Liver (tissue), 9 donors: ENCODE results near the gene MYO18A. TPM values are rescaled to one million over a fixed set of nuclear protein-coding genes. Genes with fewer than 3 reads are reported as not detected.

Experiments
- DNase-seq: peaks from one replicate; pipeline ENCODE4 v3.0.0-alpha.2; 2017; ENCODE audit warnings: low spot score
- H3K27ac ChIP-seq, 2 donors: one replicate each; pipeline ENCODE4 v1.7.0; 2013; ENCODE audit warnings: inconsistent platforms in 2 of 2, low read length in 2 of 2, control low read depth in 1 of 2, low read depth in 1 of 2, mild to moderate bottlenecking in 1 of 2
- H3K27me3 ChIP-seq, 4 donors: one replicate each; pipeline versions ENCODE4 v1.6.1 to v1.7.0; 2013; ENCODE audit warnings: low read length in 3 of 4, inconsistent platforms in 1 of 4, mild to moderate bottlenecking in 1 of 4, moderate library complexity in 1 of 4; ENCODE audit not compliant: control insufficient read depth in 4 of 4, insufficient read depth in 4 of 4
- H3K36me3 ChIP-seq, 4 donors: one replicate each; pipeline versions ENCODE4 v1.6.1 to v1.7.0; 2013; ENCODE audit warnings: low read length in 3 of 4, mild to moderate bottlenecking in 3 of 4, low read depth in 1 of 4, moderate library complexity in 1 of 4; ENCODE audit not compliant: control insufficient read depth in 4 of 4, insufficient read depth in 3 of 4
- H3K4me1 ChIP-seq, 4 donors: one replicate each; pipeline versions ENCODE4 v1.6.1 to v1.7.0; 2013; ENCODE audit warnings: low read length in 3 of 4, mild to moderate bottlenecking in 3 of 4, moderate library complexity in 1 of 4; ENCODE audit not compliant: control insufficient read depth in 4 of 4, insufficient read depth in 4 of 4
- H3K4me3 ChIP-seq, 3 donors: one replicate each; pipeline versions ENCODE4 v1.6.1 to v1.7.0; 2013; ENCODE audit warnings: low read length in 3 of 3, control low read depth in 1 of 3, low read depth in 1 of 3, mild to moderate bottlenecking in 1 of 3
- H3K9ac ChIP-seq, 2 donors: one replicate each; pipeline ENCODE4 v1.7.0; 2013; ENCODE audit warnings: low read length in 2 of 2, mild to moderate bottlenecking in 2 of 2, moderate library complexity in 2 of 2, control low read depth in 1 of 2, low read depth in 1 of 2
- H3K9me3 ChIP-seq, 4 donors: one replicate each; pipeline versions ENCODE4 v1.6.1 to v1.7.0; 2013; ENCODE audit warnings: low read length in 3 of 4; ENCODE audit not compliant: control insufficient read depth in 4 of 4
- FOXA1 ChIP-seq: IDR thresholded peaks from 2 replicates; pipeline ENCODE4 v1.6.1; 2016; ENCODE audit warnings: antibody characterized with exemption
- FOXA2 ChIP-seq: IDR thresholded peaks from 2 replicates; pipeline ENCODE4 v1.6.1; 2016; ENCODE audit warnings: antibody characterized with exemption
- GABPA ChIP-seq, 2 donors: IDR thresholded peaks in 1 of 2; conservative IDR thresholded peaks in 1 of 2; 2 replicates each; pipeline ENCODE4 v1.6.1; 2016; ENCODE audit warnings: antibody characterized with exemption in 2 of 2, mild to moderate bottlenecking in 1 of 2, moderate library complexity in 1 of 2
- HNF4A ChIP-seq, 2 donors: conservative IDR thresholded peaks; 2 replicates each; pipeline ENCODE4 v1.6.1; 2016; ENCODE audit warnings: antibody characterized with exemption in 2 of 2, mild to moderate bottlenecking in 2 of 2
- HNF4G ChIP-seq: IDR thresholded peaks from 2 replicates; pipeline ENCODE4 v1.6.1; 2016; ENCODE audit warnings: antibody characterized with exemption
- NR2F2 ChIP-seq: IDR thresholded peaks from 2 replicates; pipeline ENCODE4 v1.6.1; 2016; ENCODE audit warnings: antibody characterized with exemption
- RAD21 ChIP-seq, 2 donors: IDR thresholded peaks; 2 replicates each; pipeline ENCODE4 v1.6.1; 2016; ENCODE audit warnings: antibody characterized with exemption in 2 of 2, mild to moderate bottlenecking in 2 of 2
- RXRA ChIP-seq, 2 donors: IDR thresholded peaks; 2 replicates each; pipeline ENCODE4 v1.6.1; 2017 to 2018; ENCODE audit warnings: antibody characterized with exemption in 2 of 2, mild to moderate bottlenecking in 1 of 2
- SP1 ChIP-seq: IDR thresholded peaks from 2 replicates; pipeline ENCODE4 v1.6.1; 2018; ENCODE audit warnings: antibody characterized with exemption, mild to moderate bottlenecking
- YY1 ChIP-seq: IDR thresholded peaks from 2 replicates; pipeline ENCODE4 v1.6.1; 2016; ENCODE audit warnings: antibody characterized with exemption, mild to moderate bottlenecking
- WGBS: extraction: QIAGEN DNeasy Blood & Tissue Kit; methylation state at CpG from one replicate; pipeline ENCODE4 v1.1.7; 2013; 5-methylcytosine and 5-hydroxymethylcytosine counted together
- polyA plus RNA-seq, 2 donors: library from polyadenylated mRNA; stranded (reverse) in 1 of 2; unstranded in 1 of 2; fragments of 200-250 nt in 1 of 2; fragments of >200 nt in 1 of 2; fragmentation: Nextera tagmentation in 1 of 2; extraction: Ambion mirVana in 1 of 2; gene quantifications; one replicate each; pipeline versions ENCODE4 v1.2.1 to v1.2.3, GENCODE V29; 2013 to 2015
- total RNA-seq, 2 donors: library from RNA; depleted of rRNA; stranded (reverse); fragments of >200 nt; gene quantifications; one replicate each; pipeline ENCODE4 v1.2.3, GENCODE V29; 2014
- TF ChIP-seq, protein P1 (sequence below): fragments of 150-350 bp; IDR thresholded peaks from 2 replicates; pipeline ENCODE4 v1.5.1; 2017; ENCODE audit warnings: improper control_type of control experiment, low read depth, low read length; ENCODE audit not compliant: missing input control
- TF ChIP-seq, protein P2 (sequence below): IDR thresholded peaks from 2 replicates; pipeline ENCODE4 v1.6.1; 2016; ENCODE audit warnings: antibody characterized with exemption
- TF ChIP-seq, protein P3 (sequence below): IDR thresholded peaks from 2 replicates; pipeline ENCODE4 v1.6.1; 2016; ENCODE audit warnings: antibody characterized with exemption
- TF ChIP-seq, protein P4 (sequence below): IDR thresholded peaks from 2 replicates; pipeline ENCODE4 v1.6.1; 2016; ENCODE audit warnings: antibody characterized with exemption
- donor health status: healthy.
- donor health status: healthy.
- donor health status: healthy.
- donor health status: healthy.
- donor health status: healthy.

The MYO18A gene
- total and polyA plus RNA-seq, 4 donors, result 26.3 to 81.6 (median 37.3) TPM

DNA sequence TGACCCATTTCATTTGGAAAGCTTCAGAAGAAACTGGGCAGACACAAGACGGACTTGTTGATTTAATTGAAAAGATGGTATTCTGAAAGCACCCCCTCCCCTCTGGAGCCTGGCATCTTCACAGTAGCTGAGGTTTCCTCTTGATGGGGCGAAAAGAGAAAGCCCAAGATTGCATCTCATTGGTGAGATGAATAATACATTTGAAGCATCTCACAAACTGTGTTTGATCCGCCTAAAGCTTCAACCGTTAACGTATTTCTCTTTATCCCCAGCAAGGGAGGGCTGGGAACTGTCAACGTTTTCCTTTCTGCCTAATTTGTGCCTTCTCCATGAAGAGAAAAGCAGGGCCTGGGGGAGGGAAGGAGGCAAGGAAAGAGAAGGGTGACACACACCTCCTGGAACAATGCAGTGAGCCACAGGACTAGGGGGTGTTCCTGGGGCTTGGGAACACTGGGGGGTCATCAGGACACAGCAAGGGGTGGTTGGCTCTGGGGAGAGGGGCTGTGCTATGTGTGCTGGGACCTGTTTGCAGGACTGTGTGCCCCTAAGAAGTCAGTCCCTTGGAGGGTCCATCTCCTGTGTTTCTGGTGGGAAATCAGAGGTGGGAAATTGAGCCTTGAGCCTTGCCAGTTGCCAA, 155.8 kb downstream of the MYO18A start:
- H3K4me1 ChIP-seq, result peaks cover 0 to 8% (median 2%) of the 10 kb centered on the region in 4 donors

DNA sequence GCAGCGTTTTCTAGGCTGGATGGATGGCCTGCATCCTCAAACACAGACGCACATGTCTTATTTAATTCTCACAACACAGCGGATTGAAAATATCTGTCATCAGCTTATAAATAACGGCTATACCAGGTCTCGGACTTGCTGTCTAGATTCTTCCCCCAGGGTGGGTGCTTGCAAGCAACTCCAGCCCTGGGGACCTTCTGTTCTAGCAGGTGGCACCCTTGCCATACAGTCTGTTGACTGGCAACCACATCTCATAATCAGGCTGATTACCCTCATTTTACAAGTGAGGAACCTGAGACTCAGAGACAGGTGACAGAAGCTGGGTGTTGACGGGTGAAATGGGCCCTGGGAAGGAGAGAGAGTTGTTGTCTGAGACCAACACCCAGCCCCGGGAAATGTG, 158.1 kb downstream of the MYO18A start:
- DNase-seq, result no peak
- Histone ChIP-seq H3K9me3 (no peaks in the 10 kb centered on the region), H3K4me3 (no peak overlapping the region), H3K27me3 (no peaks in the 10 kb centered on the region), H3K27ac (no peak overlapping the region), H3K9ac (no peak overlapping the region), H3K36me3 (no peaks in the 10 kb centered on the region), H3K4me1 (peaks cover 0 to 8% (median 2%) of the 10 kb centered on the region in 4 donors)
- 92% methylated on average over 7 of the region's 7 CpGs for WGBS
- TF ChIP-seq FOXA1 (no peak), NR2F2 (no peak), RAD21 (IDR thresholded peaks at IDR 0.05) (no peak), HNF4G (no peak), FOXA2 (no peak)
- TF ChIP-seq, protein P1, sequence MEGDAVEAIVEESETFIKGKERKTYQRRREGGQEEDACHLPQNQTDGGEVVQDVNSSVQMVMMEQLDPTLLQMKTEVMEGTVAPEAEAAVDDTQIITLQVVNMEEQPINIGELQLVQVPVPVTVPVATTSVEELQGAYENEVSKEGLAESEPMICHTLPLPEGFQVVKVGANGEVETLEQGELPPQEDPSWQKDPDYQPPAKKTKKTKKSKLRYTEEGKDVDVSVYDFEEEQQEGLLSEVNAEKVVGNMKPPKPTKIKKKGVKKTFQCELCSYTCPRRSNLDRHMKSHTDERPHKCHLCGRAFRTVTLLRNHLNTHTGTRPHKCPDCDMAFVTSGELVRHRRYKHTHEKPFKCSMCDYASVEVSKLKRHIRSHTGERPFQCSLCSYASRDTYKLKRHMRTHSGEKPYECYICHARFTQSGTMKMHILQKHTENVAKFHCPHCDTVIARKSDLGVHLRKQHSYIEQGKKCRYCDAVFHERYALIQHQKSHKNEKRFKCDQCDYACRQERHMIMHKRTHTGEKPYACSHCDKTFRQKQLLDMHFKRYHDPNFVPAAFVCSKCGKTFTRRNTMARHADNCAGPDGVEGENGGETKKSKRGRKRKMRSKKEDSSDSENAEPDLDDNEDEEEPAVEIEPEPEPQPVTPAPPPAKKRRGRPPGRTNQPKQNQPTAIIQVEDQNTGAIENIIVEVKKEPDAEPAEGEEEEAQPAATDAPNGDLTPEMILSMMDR, result no peak
- TF ChIP-seq, protein P2, sequence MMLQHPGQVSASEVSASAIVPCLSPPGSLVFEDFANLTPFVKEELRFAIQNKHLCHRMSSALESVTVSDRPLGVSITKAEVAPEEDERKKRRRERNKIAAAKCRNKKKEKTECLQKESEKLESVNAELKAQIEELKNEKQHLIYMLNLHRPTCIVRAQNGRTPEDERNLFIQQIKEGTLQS, result no peak

More for the DNA sequence above, 155.8 kb downstream of the MYO18A start:
- no peak for DNase-seq
- WGBS, result 76% methylated on average over 6 of the region's 6 CpGs
- Histone ChIP-seq H3K9ac (no peak overlapping the region), H3K36me3 (no peaks in the 10 kb centered on the region), H3K27me3 (no peaks in the 10 kb centered on the region), H3K27ac (no peak overlapping the region), H3K4me3 (no peak overlapping the region), H3K9me3 (no peaks in the 10 kb centered on the region)
- TF ChIP-seq, protein P3, sequence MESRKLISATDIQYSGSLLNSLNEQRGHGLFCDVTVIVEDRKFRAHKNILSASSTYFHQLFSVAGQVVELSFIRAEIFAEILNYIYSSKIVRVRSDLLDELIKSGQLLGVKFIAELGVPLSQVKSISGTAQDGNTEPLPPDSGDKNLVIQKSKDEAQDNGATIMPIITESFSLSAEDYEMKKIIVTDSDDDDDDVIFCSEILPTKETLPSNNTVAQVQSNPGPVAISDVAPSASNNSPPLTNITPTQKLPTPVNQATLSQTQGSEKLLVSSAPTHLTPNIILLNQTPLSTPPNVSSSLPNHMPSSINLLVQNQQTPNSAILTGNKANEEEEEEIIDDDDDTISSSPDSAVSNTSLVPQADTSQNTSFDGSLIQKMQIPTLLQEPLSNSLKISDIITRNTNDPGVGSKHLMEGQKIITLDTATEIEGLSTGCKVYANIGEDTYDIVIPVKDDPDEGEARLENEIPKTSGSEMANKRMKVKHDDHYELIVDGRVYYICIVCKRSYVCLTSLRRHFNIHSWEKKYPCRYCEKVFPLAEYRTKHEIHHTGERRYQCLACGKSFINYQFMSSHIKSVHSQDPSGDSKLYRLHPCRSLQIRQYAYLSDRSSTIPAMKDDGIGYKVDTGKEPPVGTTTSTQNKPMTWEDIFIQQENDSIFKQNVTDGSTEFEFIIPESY, result no peak
- no peak for TF ChIP-seq HNF4G
- TF ChIP-seq RXRA (IDR thresholded peaks at IDR 0.05), result no peak
- TF ChIP-seq, protein P2, result no peak

DNA sequence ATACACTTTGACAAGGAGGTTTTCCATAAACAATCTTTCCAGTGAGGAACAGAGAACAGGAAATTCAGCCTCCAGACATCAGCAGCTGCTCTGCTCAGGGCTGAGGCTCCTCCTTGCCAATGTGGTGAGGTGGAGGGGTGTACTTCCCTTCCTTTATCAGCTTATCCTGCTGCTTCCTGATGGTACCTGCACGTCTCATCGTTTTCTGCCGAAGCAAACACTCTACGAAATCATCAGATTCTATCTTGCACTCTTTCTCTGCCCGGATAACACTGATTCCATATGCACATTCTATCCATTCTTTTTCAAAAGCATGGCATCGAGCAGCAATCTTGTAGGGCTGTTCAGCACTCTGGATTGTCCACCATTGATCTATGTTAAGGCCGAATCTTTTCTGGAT, 159.0 kb downstream of the MYO18A start:
- DNase-seq, result no peak
- Histone ChIP-seq H3K4me3 (no peak overlapping the region), H3K9ac (no peak overlapping the region), H3K36me3 (no peaks in the 10 kb centered on the region), H3K9me3 (no peaks in the 10 kb centered on the region), H3K4me1 (peaks cover 0 to 8% (median 2%) of the 10 kb centered on the region in 4 donors), H3K27ac (no peak overlapping the region), H3K27me3 (no peaks in the 10 kb centered on the region)
- 82% methylated on average over 7 of the region's 7 CpGs for whole genome bisulfite sequencing
- no peak for TF ChIP-seq NR2F2
- TF ChIP-seq, protein P3, result no peak
- no peak for TF ChIP-seq HNF4A (conservative IDR thresholded peaks at IDR 0.05)
- TF ChIP-seq GABPA (IDR thresholded peaks at IDR 0.05 in 1 of 2, conservative IDR thresholded peaks at IDR 0.05 in 1 of 2), result no peak
- no peak for TF ChIP-seq FOXA2
- no peak for TF ChIP-seq RXRA (IDR thresholded peaks at IDR 0.05)
- TF ChIP-seq, protein P4, sequence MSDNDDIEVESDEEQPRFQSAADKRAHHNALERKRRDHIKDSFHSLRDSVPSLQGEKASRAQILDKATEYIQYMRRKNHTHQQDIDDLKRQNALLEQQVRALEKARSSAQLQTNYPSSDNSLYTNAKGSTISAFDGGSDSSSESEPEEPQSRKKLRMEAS, result no peak
- no peak for TF ChIP-seq SP1
- TF ChIP-seq, protein P1, result no peak
- TF ChIP-seq, protein P2, result no peak
- TF ChIP-seq YY1, result no peak
- TF ChIP-seq HNF4G, result no peak
